ENCODE results near the gene ZIM2. TPM values are rescaled to one million over a fixed set of nuclear protein-coding genes. Genes with fewer than 3 reads are reported as not detected.

The ZIM2 gene
- total and polyA plus RNA-seq, 2 of the 4 experiments (the other 2 are of a cell fraction), result not detected

- Histone ChIP-seq H3K9me1 (ENCODE audit: insufficient read depth, low read length) (no peaks in the 10 kb centered on the region), H3K18ac (ENCODE audit: low read depth, low read length) (no peak overlapping the region), H4K20me1 (ENCODE audit: insufficient read depth, low read length) (no peaks in the 10 kb centered on the region), H3K14ac (replicated peaks; ENCODE audit: low read depth, low read length) (no peak overlapping the region), H3K27ac (ENCODE audit: insufficient read depth, low read length) (no peak overlapping the region), H4K5ac (ENCODE audit: low read depth, low read length) (no peak overlapping the region), H2BK120ac (ENCODE audit: low read depth, low read length) (no peak overlapping the region), H2BK15ac (ENCODE audit: low read depth, low read length) (no peak overlapping the region), H2AK5ac (ENCODE audit: low read depth, low read length) (no peak overlapping the region), H2AK9ac (replicated peaks; ENCODE audit: low read depth, low read length, poor library complexity) (no peak overlapping the region), H4K91ac (ENCODE audit: insufficient read depth, low read depth, low read length) (no peak overlapping the region), H2BK5ac (ENCODE audit: low read depth, low read length, poor library complexity, severe bottlenecking) (no peak overlapping the region), H2BK20ac (ENCODE audit: low read depth, low read length) (no peak overlapping the region), H3K27me3 (ENCODE audit: control insufficient read depth, insufficient read depth, low read length) (no peaks in the 10 kb centered on the region), H3K9ac (ENCODE audit: low read depth, low read length) (no peak overlapping the region), H3K9me3 (ENCODE audit: control insufficient read depth, insufficient read depth, low read length) (peaks cover 31% of the 10 kb centered on the region), H3K56ac (ENCODE audit: extremely low read depth, insufficient read depth, low read length) (no peak overlapping the region), H3K79me1 (ENCODE audit: low read depth in 1 of 2, low read length in 2 of 2) (no peaks in the 10 kb centered on the region), H2AFZ (replicated peaks; ENCODE audit: low read length, poor library complexity) (no peak overlapping the region), H3K4ac (ENCODE audit: low read depth, low read length) (no peak overlapping the region), H3K23ac (ENCODE audit: low read depth, low read length) (no peak overlapping the region), H3K36me3 (ENCODE audit: control insufficient read depth, insufficient read depth, low read length) (no peaks in the 10 kb centered on the region), H4K8ac (ENCODE audit: low read depth in 2 of 2, low read length in 2 of 2) (no peak overlapping the region), H3K4me2 (ENCODE audit: low read depth, low read length) (no peak overlapping the region), H3K4me1 (ENCODE audit: control insufficient read depth, insufficient read depth, low read length) (no peaks in the 10 kb centered on the region), H3K4me3 (ENCODE audit: insufficient read depth, low read depth, low read length) (no peak overlapping the region)
- WGBS, 2 experiments (ENCODE audit: extremely low coverage in 2 of 2, insufficient read length in 1 of 2), result 73% methylated on average over 7 of the region's 11 CpGs; no CpG with 5 or more reads in 1 of the 2 experiments
- no TSS peak for BruUV-seq (replicated peaks)
- ATAC-seq (ENCODE audit: low read depth) (no peak), DNase-seq (no peak)
- POLR2A ChIA-PET (ENCODE audit: unreplicated experiment), result no interaction called here
- dilution Hi-C loops (cut with HindIII; ENCODE audit: low sequenced_read_pairs, unreplicated experiment) (no loop called here), intact Hi-C loops (cut with micrococcal nuclease) (no loop called here), in situ Hi-C loops (cut with MboI; ENCODE audit: low sequenced_read_pairs) (no loop called here)
- CTCF ChIA-PET, result no interaction called here
- TF ChIP-seq, protein P1, sequence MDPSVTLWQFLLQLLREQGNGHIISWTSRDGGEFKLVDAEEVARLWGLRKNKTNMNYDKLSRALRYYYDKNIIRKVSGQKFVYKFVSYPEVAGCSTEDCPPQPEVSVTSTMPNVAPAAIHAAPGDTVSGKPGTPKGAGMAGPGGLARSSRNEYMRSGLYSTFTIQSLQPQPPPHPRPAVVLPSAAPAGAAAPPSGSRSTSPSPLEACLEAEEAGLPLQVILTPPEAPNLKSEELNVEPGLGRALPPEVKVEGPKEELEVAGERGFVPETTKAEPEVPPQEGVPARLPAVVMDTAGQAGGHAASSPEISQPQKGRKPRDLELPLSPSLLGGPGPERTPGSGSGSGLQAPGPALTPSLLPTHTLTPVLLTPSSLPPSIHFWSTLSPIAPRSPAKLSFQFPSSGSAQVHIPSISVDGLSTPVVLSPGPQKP (IDR thresholded peaks at IDR 0.05; ENCODE audit: borderline replicate concordance, low read depth, low read length), result no peak
- TF ChIP-seq POLR2A (IDR thresholded peaks at IDR 0.05; ENCODE audit: low read depth, low read length) (no peak), RAD21 (IDR thresholded peaks at IDR 0.05; ENCODE audit: low read length) (no peak), MAZ (IDR thresholded peaks at IDR 0.05; ENCODE audit: borderline replicate concordance, low read depth, low read length) (no peak), BHLHE40 (IDR thresholded peaks at IDR 0.05; ENCODE audit: low read depth, low read length) (no peak), NFE2L2 (IDR thresholded peaks at IDR 0.05; ENCODE audit: low read depth, low read length) (no peak)
- TF ChIP-seq, protein P2, sequence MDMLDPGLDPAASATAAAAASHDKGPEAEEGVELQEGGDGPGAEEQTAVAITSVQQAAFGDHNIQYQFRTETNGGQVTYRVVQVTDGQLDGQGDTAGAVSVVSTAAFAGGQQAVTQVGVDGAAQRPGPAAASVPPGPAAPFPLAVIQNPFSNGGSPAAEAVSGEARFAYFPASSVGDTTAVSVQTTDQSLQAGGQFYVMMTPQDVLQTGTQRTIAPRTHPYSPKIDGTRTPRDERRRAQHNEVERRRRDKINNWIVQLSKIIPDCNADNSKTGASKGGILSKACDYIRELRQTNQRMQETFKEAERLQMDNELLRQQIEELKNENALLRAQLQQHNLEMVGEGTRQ (IDR thresholded peaks at IDR 0.05; ENCODE audit: low read depth, low read length), result no peak
Measured at GRCh38 chr19:56750658-56751057, 89.9 kb downstream of the ZIM2 start.

Measured in IMR-90 (cell line).